Fibroblast of lung (primary cell): Measurements from ENCODE around the gene APMAP. TPM values are rescaled to one million over a fixed set of nuclear protein-coding genes. Genes with fewer than 3 reads are reported as not detected.

Experiments used
- DNase-seq, 2 donors: peaks; one replicate each; pipeline versions ENCODE4 v3.0.0 to v3.0.0-alpha.2; 2010; ENCODE audit warnings: low read depth in 2 of 2
- H2AFZ ChIP-seq: 2 replicates; pipeline ENCODE4 v1.5.1; 2012; ENCODE audit warnings: low read length, control low read depth, inconsistent platforms
- H3K27ac ChIP-seq: 2 replicates; pipeline ENCODE4 v1.5.1; 2011; ENCODE audit warnings: low read length, control low read depth; ENCODE audit not compliant: insufficient read depth
- H3K27me3 ChIP-seq: 2 replicates; pipeline ENCODE4 v1.5.1; 2011; ENCODE audit warnings: mild to moderate bottlenecking, low read length; ENCODE audit not compliant: control insufficient read depth, insufficient read depth
- H3K36me3 ChIP-seq: 2 replicates; pipeline ENCODE4 v1.5.1; 2011; ENCODE audit warnings: low read length; ENCODE audit not compliant: control insufficient read depth, insufficient read depth
- H3K4me1 ChIP-seq: 2 replicates; pipeline ENCODE4 v1.5.1; 2011; ENCODE audit warnings: low read length; ENCODE audit not compliant: control insufficient read depth, insufficient read depth; ENCODE audit errors: extremely low read depth
- H3K4me2 ChIP-seq: 2 replicates; pipeline ENCODE4 v1.5.1; 2011; ENCODE audit warnings: low read length, control low read depth; ENCODE audit not compliant: insufficient read depth; ENCODE audit errors: extremely low read depth
- H3K4me3 ChIP-seq, 4 experiments: fragments of 200-600 bp in 1 of 4; sonication (generic) in 1 of 4; replicated peaks in 1 of 4; 2 replicates each; pipeline ENCODE4 v1.5.1; 2011 to 2016; ENCODE audit warnings: low read length in 4 of 4, low read depth in 3 of 4, mild to moderate bottlenecking in 3 of 4, control low read depth in 2 of 4, inconsistent platforms in 1 of 4, mixed read lengths in 1 of 4; ENCODE audit not compliant: insufficient read depth in 1 of 4; ENCODE audit errors: control extremely low read depth in 1 of 4
- H3K79me2 ChIP-seq: 2 replicates; pipeline ENCODE4 v1.5.1; 2012; ENCODE audit warnings: mild to moderate bottlenecking, low read length, inconsistent platforms; ENCODE audit not compliant: control insufficient read depth, insufficient read depth
- H3K9ac ChIP-seq: 2 replicates; pipeline ENCODE4 v1.5.1; 2011; ENCODE audit warnings: mild to moderate bottlenecking, low read length, control low read depth; ENCODE audit not compliant: insufficient read depth
- H3K9me3 ChIP-seq: 2 replicates; pipeline ENCODE4 v1.5.1; 2012; ENCODE audit warnings: low read depth, low read length; ENCODE audit not compliant: control insufficient read depth, insufficient read depth
- H4K20me1 ChIP-seq: 2 replicates; pipeline ENCODE4 v1.5.1; 2011; ENCODE audit warnings: low read length; ENCODE audit not compliant: control insufficient read depth, insufficient read depth; ENCODE audit errors: extremely low read depth
- CTCF ChIP-seq, 2 donors: IDR thresholded peaks in 1 of 2; conservative IDR thresholded peaks in 1 of 2; 1 replicate in 1 of 2; 2 replicates in 1 of 2; pipeline ENCODE4 v1.5.1; 2011 to 2012; ENCODE audit warnings: low read length in 2 of 2, control low read depth in 1 of 2, inconsistent platforms in 1 of 2, low read depth in 1 of 2, mild to moderate bottlenecking in 1 of 2
- EZH2 ChIP-seq: IDR thresholded peaks from 2 replicates; pipeline ENCODE4 v1.5.1; 2012; ENCODE audit warnings: low read length, control low read depth, mild to moderate bottlenecking; ENCODE audit errors: missing control alignments
- polyA plus RNA-seq, 2 donors: library from polyadenylated mRNA; depleted of rRNA in 1 of 2; stranded (reverse) in 1 of 2; unstranded in 1 of 2; fragments of >200 nt; gene quantifications; 2 replicates each; pipeline ENCODE4 v1.2.1, GENCODE V29; 2011 to 2012; ENCODE audit warnings: missing spikeins in 1 of 2
- total RNA-seq: library from RNA; depleted of rRNA; stranded (reverse); fragments of >200 nt; gene quantifications from 2 replicates; pipeline ENCODE4 v1.2.1, GENCODE V29; 2014

APMAP gene
- total and polyA plus RNA-seq, 2 donors (not counting 1 experiment from before 2014, with no cell fraction given): 72.5 to 104 TPM

GRCh38 chr20:25012616-25013189 lies 20.2 kb upstream of the APMAP start:
- Histone ChIP-seq H3K9me3 (no peaks in the 10 kb centered on the region), H3K27me3 (peaks cover 4% of the 10 kb centered on the region), H4K20me1 (no peaks in the 10 kb centered on the region), H3K27ac (no peak overlapping the region), H3K4me1 (no peaks in the 10 kb centered on the region), H2AFZ (no peak overlapping the region), H3K79me2 (no peaks in the 10 kb centered on the region), H3K9ac (no peak overlapping the region), H3K4me3 (no peak overlapping the region), H3K4me2 (no peak overlapping the region), H3K36me3 (no peaks in the 10 kb centered on the region)
- no peak for DNase-seq
- TF ChIP-seq CTCF (conservative IDR thresholded peaks at IDR 0.05 in 1 of 2, IDR thresholded peaks at IDR 0.05 in 1 of 2; ENCODE audit: low read depth in 1 of 2, low read length in 2 of 2) (no peak), EZH2 (no peak)

GRCh38 chr20:25011831-25012241 lies 19.3 kb upstream of the APMAP start:
- Histone ChIP-seq H3K9ac (no peak overlapping the region), H3K4me2 (no peak overlapping the region), H3K79me2 (no peaks in the 10 kb centered on the region), H3K4me1 (no peaks in the 10 kb centered on the region), H4K20me1 (no peaks in the 10 kb centered on the region), H3K9me3 (no peaks in the 10 kb centered on the region), H3K36me3 (no peaks in the 10 kb centered on the region), H3K4me3 (no peak overlapping the region), H2AFZ (no peak overlapping the region), H3K27ac (no peak overlapping the region), H3K27me3 (peaks cover 4% of the 10 kb centered on the region)
- no peak for DNase-seq
- TF ChIP-seq CTCF (conservative IDR thresholded peaks at IDR 0.05 in 1 of 2, IDR thresholded peaks at IDR 0.05 in 1 of 2; ENCODE audit: low read depth in 1 of 2, low read length in 2 of 2) (no peak), EZH2 (no peak)

- Histone ChIP-seq H3K9me3 (no peaks in the 10 kb centered on the region), H3K27me3 (peaks cover 4% of the 10 kb centered on the region), H3K27ac (no peak overlapping the region), H4K20me1 (no peaks in the 10 kb centered on the region), H3K79me2 (no peaks in the 10 kb centered on the region), H3K4me2 (no peak overlapping the region), H3K4me1 (no peaks in the 10 kb centered on the region), H2AFZ (no peak overlapping the region), H3K9ac (no peak overlapping the region), H3K36me3 (no peaks in the 10 kb centered on the region), H3K4me3 (no peak overlapping the region)
- TF ChIP-seq CTCF (conservative IDR thresholded peaks at IDR 0.05 in 1 of 2, IDR thresholded peaks at IDR 0.05 in 1 of 2; ENCODE audit: low read depth in 1 of 2, low read length in 2 of 2): no peak
- TF ChIP-seq EZH2: no peak
- DNase-seq: no peak
These were observed 18.7 kb upstream of the APMAP start for GRCh38 chr20:25011261-25011660.
